Loucy (cell line): ENCODE data around the gene CDHR5.

Experiments used
- EZH2phosphoT487 ChIP-seq: fragments of 200-600 bp; IDR thresholded peaks from 2 replicates; pipeline ENCODE4 v1.6.1; 2018; ENCODE audit warnings: antibody characterized with exemption, mild to moderate bottlenecking, moderate library complexity, borderline replicate concordance
- TF ChIP-seq, protein P1 (sequence below): fragments of 200-600 bp; sonication (generic); conservative IDR thresholded peaks from 2 replicates; pipeline ENCODE4 v1.5.1; 2014; ENCODE audit warnings: mild to moderate bottlenecking, antibody characterized with exemption, low read length

- TF ChIP-seq, protein P1, sequence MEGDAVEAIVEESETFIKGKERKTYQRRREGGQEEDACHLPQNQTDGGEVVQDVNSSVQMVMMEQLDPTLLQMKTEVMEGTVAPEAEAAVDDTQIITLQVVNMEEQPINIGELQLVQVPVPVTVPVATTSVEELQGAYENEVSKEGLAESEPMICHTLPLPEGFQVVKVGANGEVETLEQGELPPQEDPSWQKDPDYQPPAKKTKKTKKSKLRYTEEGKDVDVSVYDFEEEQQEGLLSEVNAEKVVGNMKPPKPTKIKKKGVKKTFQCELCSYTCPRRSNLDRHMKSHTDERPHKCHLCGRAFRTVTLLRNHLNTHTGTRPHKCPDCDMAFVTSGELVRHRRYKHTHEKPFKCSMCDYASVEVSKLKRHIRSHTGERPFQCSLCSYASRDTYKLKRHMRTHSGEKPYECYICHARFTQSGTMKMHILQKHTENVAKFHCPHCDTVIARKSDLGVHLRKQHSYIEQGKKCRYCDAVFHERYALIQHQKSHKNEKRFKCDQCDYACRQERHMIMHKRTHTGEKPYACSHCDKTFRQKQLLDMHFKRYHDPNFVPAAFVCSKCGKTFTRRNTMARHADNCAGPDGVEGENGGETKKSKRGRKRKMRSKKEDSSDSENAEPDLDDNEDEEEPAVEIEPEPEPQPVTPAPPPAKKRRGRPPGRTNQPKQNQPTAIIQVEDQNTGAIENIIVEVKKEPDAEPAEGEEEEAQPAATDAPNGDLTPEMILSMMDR = no peak
- no peak for TF ChIP-seq EZH2phosphoT487
These were observed 47.2 kb downstream of the CDHR5 start for GRCh38 chr11:577611-577894.
